AG09309 (cell line): ENCODE data around the gene STARD8.

Source experiments
- DNase-seq: peaks from one replicate; pipeline ENCODE4 v3.0.0-alpha.2; 2010; ENCODE audit warnings: low read depth
- H3K4me3 ChIP-seq: 2 replicates; pipeline ENCODE4 v1.5.1; 2011; ENCODE audit warnings: mild to moderate bottlenecking, low read depth, low read length, moderate library complexity; ENCODE audit not compliant: control insufficient read depth
- CTCF ChIP-seq: IDR thresholded peaks from 2 replicates; pipeline ENCODE4 v1.5.1; 2011; ENCODE audit warnings: mild to moderate bottlenecking, low read depth, low read length, inconsistent platforms; ENCODE audit not compliant: insufficient read depth, control insufficient read depth; ENCODE audit errors: missing control alignments

Gene STARD8

GRCh38 chrX:68659385-68659784 lies 11.9 kb downstream of the STARD8 start:
- DNase-seq = no peak
- TF ChIP-seq CTCF = no peak
- H3K4me3 ChIP-seq = no peak overlapping the region

GRCh38 chrX:68659786-68660185 lies 12.3 kb downstream of the STARD8 start:
- no peak for TF ChIP-seq CTCF
- no peak for DNase-seq
- no peak overlapping the region for H3K4me3 ChIP-seq

GRCh38 chrX:68660746-68661145 lies 13.3 kb downstream of the STARD8 start:
- TF ChIP-seq CTCF = no peak
- DNase-seq = no peak

GRCh38 chrX:68665502-68665901 lies 18.0 kb downstream of the STARD8 start:
- H3K4me3 ChIP-seq = no peak overlapping the region
- DNase-seq = no peak
- peak; percentile 15 for TF ChIP-seq CTCF

More at GRCh38 chrX:68660746-68661145, 13.3 kb downstream of the STARD8 start:
- no peak overlapping the region for H3K4me3 ChIP-seq

- no peak overlapping the region for H3K4me3 ChIP-seq
- no peak for TF ChIP-seq CTCF
- no peak for DNase-seq
Observed at GRCh38 chrX:68666580-68666979, 19.1 kb downstream of the STARD8 start.

GRCh38 chrX:68669094-68669860 lies 21.8 kb downstream of the STARD8 start:
- no peak for TF ChIP-seq CTCF
- no peak overlapping the region for H3K4me3 ChIP-seq
- DNase-seq = no peak

- DNase-seq = no peak
- H3K4me3 ChIP-seq = no peak overlapping the region
- no peak for TF ChIP-seq CTCF
Observed at GRCh38 chrX:68669871-68670270, 22.4 kb downstream of the STARD8 start.
